ENCODE measurements around the gene HOOK2. TPM values are rescaled to one million over a fixed set of nuclear protein-coding genes. Genes with fewer than 3 reads are reported as not detected.

The HOOK2 gene
- total RNA-seq, 1 experiment from 2014 or later, result 96.3 TPM

GRCh38 chr19:12722566-12723380 is 52.6 kb downstream of the HOOK2 start:
- H3K36me3 ChIP-seq (ENCODE audit: control insufficient read depth in 1 of 2, insufficient read depth in 2 of 2, low read length in 2 of 2), result peaks cover 5 to 18% of the 10 kb centered on the region in 2 experiments; a peak in 2 of 4 replicates
- RAD21 ChIA-PET (ENCODE audit: low non-redundant PET in 1 of 2, low total read pairs in 2 of 2, uncharacterized antibody in 2 of 2, unreplicated experiment in 2 of 2), result interaction anchor here (0.5 to 1.0 kb wide), 2 partner anchors 11 to 51 kb away, joined by 3 to 5 read pairs; no protein-coding TSS in a partner anchor
- DNase-seq (ENCODE audit: low read depth, low spot score) (peak; percentile 99), ATAC-seq (peak; percentile 83)
- peak overlapping the region; percentile 78 for H3K4me2 ChIP-seq (ENCODE audit: low read length)
- H3K4me1 ChIP-seq (ENCODE audit: control insufficient read depth in 1 of 2, insufficient read depth in 2 of 2, low read length in 2 of 2), result peaks cover 0 to 41% of the 10 kb centered on the region in 2 experiments; a peak in 3 of 4 replicates
- H3K4me3 ChIP-seq (replicated peaks in 1 of 2; ENCODE audit: low read depth in 1 of 2, low read length in 2 of 2), result peak overlapping the region; percentile 82 to 93
- CTCF ChIA-PET, result interaction anchor here (0.5 to 3.0 kb wide), 6 partner anchors 11 to 125 kb away, joined by 3 to 17 read pairs (median 4); partner anchors contain the start of gene TRIR
- no peaks in the 10 kb centered on the region for H3K9me2 ChIP-seq (ENCODE audit: insufficient read depth)
- H3K27ac ChIP-seq (ENCODE audit: low read depth, low read length), result peak overlapping the region; percentile 88
- TSS peak; percentile 94 for BruUV-seq (replicated peaks)
- no peak overlapping the region for H2AFZ ChIP-seq (ENCODE audit: low read depth, low read length, poor library complexity, severe bottlenecking)
- intact Hi-C loops (cut with micrococcal nuclease), result no loop called here
- POLR2A ChIA-PET, result interaction anchor here (0.5 to 3.9 kb wide), 7 partner anchors 11 to 404 kb away, joined by 3 to 32 read pairs (median 8); partner anchors contain the start of genes DHPS, GET3 and JUNB
- TF ChIP-seq YY1 (IDR thresholded peaks at IDR 0.05; ENCODE audit: extremely low read depth, insufficient replicate concordance, low read depth, low read length), result no peak
- TF ChIP-seq ELF1 (IDR thresholded peaks at IDR 0.05; ENCODE audit: borderline replicate concordance, low read depth), result no peak; the same call in 1 of the 2 replicates
- TF ChIP-seq POLR2A (IDR thresholded peaks at IDR 0.05; ENCODE audit: borderline replicate concordance, extremely low read depth, insufficient read depth, insufficient read length), result peak; percentile 54
- TF ChIP-seq EGR1 (IDR thresholded peaks at IDR 0.05; ENCODE audit: low read depth), result no peak
- TF ChIP-seq ZNF274 (IDR thresholded peaks at IDR 0.05; ENCODE audit: low read depth, low read length), result no peak
- no peak for TF ChIP-seq SRF (IDR thresholded peaks at IDR 0.05; ENCODE audit: low read depth)
- TF ChIP-seq ATF3 (IDR thresholded peaks at IDR 0.05), result no peak
- TF ChIP-seq, protein P1, sequence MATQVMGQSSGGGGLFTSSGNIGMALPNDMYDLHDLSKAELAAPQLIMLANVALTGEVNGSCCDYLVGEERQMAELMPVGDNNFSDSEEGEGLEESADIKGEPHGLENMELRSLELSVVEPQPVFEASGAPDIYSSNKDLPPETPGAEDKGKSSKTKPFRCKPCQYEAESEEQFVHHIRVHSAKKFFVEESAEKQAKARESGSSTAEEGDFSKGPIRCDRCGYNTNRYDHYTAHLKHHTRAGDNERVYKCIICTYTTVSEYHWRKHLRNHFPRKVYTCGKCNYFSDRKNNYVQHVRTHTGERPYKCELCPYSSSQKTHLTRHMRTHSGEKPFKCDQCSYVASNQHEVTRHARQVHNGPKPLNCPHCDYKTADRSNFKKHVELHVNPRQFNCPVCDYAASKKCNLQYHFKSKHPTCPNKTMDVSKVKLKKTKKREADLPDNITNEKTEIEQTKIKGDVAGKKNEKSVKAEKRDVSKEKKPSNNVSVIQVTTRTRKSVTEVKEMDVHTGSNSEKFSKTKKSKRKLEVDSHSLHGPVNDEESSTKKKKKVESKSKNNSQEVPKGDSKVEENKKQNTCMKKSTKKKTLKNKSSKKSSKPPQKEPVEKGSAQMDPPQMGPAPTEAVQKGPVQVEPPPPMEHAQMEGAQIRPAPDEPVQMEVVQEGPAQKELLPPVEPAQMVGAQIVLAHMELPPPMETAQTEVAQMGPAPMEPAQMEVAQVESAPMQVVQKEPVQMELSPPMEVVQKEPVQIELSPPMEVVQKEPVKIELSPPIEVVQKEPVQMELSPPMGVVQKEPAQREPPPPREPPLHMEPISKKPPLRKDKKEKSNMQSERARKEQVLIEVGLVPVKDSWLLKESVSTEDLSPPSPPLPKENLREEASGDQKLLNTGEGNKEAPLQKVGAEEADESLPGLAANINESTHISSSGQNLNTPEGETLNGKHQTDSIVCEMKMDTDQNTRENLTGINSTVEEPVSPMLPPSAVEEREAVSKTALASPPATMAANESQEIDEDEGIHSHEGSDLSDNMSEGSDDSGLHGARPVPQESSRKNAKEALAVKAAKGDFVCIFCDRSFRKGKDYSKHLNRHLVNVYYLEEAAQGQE (IDR thresholded peaks at IDR 0.05; ENCODE audit: low read depth), result no peak
- TF ChIP-seq ZFX (IDR thresholded peaks at IDR 0.05), result no peak; the same call in 1 of the 2 replicates
- no peak for TF ChIP-seq JUND (IDR thresholded peaks at IDR 0.05)
- TF ChIP-seq FOSL1 (IDR thresholded peaks at IDR 0.05; ENCODE audit: low read depth), result no peak
- TF ChIP-seq SP1 (IDR thresholded peaks at IDR 0.05; ENCODE audit: low read depth), result peak; percentile 84
- TF ChIP-seq, protein P2, sequence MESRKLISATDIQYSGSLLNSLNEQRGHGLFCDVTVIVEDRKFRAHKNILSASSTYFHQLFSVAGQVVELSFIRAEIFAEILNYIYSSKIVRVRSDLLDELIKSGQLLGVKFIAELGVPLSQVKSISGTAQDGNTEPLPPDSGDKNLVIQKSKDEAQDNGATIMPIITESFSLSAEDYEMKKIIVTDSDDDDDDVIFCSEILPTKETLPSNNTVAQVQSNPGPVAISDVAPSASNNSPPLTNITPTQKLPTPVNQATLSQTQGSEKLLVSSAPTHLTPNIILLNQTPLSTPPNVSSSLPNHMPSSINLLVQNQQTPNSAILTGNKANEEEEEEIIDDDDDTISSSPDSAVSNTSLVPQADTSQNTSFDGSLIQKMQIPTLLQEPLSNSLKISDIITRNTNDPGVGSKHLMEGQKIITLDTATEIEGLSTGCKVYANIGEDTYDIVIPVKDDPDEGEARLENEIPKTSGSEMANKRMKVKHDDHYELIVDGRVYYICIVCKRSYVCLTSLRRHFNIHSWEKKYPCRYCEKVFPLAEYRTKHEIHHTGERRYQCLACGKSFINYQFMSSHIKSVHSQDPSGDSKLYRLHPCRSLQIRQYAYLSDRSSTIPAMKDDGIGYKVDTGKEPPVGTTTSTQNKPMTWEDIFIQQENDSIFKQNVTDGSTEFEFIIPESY (IDR thresholded peaks at IDR 0.05; ENCODE audit: extremely low read depth, insufficient replicate concordance, low read length), result peak; percentile 79
- TF ChIP-seq, protein P3, sequence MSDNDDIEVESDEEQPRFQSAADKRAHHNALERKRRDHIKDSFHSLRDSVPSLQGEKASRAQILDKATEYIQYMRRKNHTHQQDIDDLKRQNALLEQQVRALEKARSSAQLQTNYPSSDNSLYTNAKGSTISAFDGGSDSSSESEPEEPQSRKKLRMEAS (IDR thresholded peaks at IDR 0.05), result peak; percentile 95
- TF ChIP-seq RAD21 (IDR thresholded peaks at IDR 0.05; ENCODE audit: low read depth), result no peak
- peak; percentile 63 for TF ChIP-seq SIN3A (IDR thresholded peaks at IDR 0.05; ENCODE audit: low read depth)
- peak; percentile 90 for TF ChIP-seq TCF7L2 (IDR thresholded peaks at IDR 0.05; ENCODE audit: borderline replicate concordance, extremely low read depth, insufficient read depth, insufficient read length)
- no peak for TF ChIP-seq EZH2 (IDR thresholded peaks at IDR 0.05)
- peak; percentile 65 for TF ChIP-seq POLR2AphosphoS5 (IDR thresholded peaks at IDR 0.05; ENCODE audit: low read depth, low read length)
- H3K79me2 ChIP-seq (ENCODE audit: insufficient read depth, low read length), result peaks cover 58% of the 10 kb centered on the region
- H3K9ac ChIP-seq (ENCODE audit: low read length), result peak overlapping the region; percentile 93
- H3K27me3 ChIP-seq (ENCODE audit: insufficient read depth, low read length), result no peaks in the 10 kb centered on the region
- H4K20me1 ChIP-seq (ENCODE audit: insufficient read depth), result no peaks in the 10 kb centered on the region
- no peaks in the 10 kb centered on the region for H3K9me3 ChIP-seq (ENCODE audit: control insufficient read depth in 1 of 2, insufficient read depth in 1 of 2, low read depth in 1 of 2, low read length in 2 of 2)

All from HCT116 (cell line).